ENCODE data around the gene TIMP2.
"Not testable (repeated sequence)": the region's sequence is repeated elsewhere in the genome, so short reads cannot be mapped to it uniquely, and the experiment has no call there.

Gene TIMP2

DNA sequence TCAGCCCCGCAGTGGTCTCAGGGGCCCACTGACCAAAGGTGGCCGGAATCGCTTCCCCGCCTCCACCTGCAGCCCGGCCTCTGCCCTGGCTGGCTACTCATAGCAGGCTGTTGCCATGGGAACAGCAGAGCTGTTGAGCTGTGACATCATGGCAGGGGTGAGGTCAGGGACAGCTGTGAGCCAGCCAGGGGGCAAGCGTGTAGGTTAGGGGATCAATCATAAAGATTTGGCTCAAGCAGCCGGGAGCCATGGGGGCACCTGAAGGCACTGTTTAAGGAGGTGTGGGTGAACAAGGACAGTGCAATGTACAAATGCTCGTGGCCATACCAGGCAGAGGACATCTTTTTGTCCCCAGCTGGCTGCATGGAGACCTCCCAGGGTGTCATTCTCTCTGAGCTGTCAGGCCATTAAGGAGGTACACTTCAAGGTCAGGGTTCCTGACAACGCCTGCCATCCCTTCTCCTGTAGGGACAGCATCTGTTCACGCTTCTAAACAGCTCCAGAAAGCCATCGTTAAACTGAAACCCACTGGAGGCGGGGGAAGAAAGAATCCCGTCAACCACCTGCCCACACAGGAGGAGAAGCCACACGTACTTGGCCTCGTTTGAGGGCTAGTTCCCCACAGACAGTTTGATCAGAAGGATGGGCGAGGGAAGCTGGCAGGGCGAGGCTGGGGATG is 21.9 kb downstream of the TIMP2 start, which contains the start of gene CEP295NL:
CEP295NL (minus strand) TSS at position 101 of the 679 bp plus-strand sequence. CDS start 1,373 bp downstream, outside the sequence.
- DNase-seq = no peak

DNA sequence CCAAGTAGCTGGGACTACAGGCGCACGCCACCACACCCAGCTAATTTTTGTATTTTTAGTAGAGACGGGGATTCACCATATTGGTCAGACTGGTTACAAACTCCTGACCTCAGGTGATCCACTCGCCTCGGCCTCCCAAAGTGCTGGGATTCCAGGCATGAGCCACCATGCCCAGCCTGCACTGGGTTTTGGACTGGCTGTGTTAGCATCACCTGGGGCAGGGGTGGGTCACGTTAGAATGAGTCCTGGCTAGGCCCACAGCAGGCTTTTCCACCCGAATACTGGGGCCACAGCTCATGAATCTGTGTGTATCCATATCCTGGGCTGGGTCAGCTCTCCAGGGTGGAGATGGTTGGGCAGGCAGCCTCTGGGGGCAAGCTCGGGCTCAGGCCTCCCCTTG is 23.0 kb downstream of the TIMP2 start:
- DNase-seq = not testable (repeated sequence)

GRCh38 chr17:78901806-78902205 is 23.4 kb downstream of the TIMP2 start:
- DNase-seq = no peak

DNA sequence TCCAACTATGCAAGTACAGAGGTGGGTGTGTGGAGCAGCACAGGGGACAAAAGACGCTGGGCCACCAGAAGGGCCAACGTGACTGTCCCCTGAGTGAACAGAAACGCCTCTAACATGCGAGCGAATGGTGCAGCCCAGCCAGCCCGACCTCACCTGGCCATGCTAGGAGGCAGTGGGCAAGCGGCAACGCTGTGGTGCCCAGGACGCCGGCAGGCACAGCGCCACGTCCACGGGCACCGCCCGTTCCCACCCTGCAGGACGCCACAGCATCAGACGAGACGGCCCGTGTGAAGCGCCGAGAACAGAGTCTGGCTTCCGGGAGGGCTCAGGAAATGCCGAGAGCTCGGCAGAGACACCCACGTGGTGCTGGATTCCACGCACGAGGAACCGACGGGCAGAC is 24.4 kb downstream of the TIMP2 start:
- no peak for DNase-seq

DNA sequence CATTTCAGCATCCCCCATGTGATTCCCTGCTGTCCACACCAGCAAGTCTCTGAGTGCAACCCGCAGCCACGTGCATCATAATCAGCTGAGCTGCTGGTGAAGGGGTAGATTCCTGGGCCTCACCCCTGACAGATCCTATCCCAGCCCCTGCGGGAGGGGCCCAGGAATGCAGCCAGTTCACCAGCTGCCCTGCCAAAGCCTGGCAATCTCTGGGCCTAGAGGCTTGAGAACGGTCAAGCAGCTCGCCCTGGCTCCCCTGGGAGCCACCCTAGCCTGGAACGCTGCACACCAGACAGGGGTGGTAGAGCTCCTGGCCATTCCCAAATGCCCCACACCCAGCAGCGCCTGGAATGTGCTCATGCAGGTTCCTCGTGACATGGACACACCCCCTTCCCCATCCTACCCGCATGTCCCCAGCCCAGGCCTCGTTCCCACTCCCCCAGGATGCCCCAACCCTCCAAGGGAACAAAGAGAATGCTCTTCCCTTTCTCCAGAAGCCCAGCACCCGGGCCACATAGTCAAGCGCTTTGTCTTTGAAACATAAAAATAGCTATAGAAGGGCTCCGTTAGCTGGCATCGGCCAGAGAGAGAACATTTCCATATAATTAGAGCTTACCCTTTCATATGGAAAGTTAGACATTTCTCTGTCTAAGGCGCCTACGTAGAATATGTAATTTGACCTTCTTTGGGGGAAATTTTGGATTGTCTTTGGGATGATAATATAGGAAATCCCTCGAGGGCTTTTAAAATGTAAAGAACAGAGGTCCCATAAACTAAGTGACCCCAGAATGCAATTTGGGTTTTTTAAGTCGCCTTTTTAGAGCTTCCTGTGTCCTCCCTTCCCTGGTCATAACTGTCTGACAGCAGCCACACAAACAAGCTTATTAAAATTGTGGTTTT is 25.6 kb downstream of the TIMP2 start:
- no peak for DNase-seq

DNA sequence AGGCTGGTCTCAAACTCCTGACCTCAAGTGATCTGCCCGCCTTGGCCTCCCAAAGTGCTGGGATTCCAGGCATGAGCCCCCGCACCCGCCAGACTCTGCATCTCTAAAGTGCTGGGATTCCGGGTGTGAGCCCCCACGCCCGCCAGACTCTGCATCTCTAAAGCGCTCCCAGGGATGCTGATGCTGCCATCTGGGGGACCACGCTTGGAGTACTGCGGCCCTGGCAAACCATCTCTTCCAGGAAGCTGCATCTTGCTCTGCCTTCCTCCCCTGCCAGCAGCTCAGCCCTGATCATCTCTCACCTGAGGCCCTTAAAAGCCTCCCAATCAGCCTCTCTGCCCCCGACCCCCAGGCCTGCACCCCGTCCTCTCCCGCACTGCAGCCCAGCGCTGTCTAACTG is 26.2 kb downstream of the TIMP2 start:
- DNase-seq = no peak

GRCh38 chr17:78898075-78898836 is 26.9 kb downstream of the TIMP2 start:
- DNase-seq = no peak

GRCh38 chr17:78897664-78898047 is 27.5 kb downstream of the TIMP2 start:
- DNase-seq = no peak

- no peak for DNase-seq
Measured at GRCh38 chr17:78896834-78897663, 28.1 kb downstream of the TIMP2 start.

DNA sequence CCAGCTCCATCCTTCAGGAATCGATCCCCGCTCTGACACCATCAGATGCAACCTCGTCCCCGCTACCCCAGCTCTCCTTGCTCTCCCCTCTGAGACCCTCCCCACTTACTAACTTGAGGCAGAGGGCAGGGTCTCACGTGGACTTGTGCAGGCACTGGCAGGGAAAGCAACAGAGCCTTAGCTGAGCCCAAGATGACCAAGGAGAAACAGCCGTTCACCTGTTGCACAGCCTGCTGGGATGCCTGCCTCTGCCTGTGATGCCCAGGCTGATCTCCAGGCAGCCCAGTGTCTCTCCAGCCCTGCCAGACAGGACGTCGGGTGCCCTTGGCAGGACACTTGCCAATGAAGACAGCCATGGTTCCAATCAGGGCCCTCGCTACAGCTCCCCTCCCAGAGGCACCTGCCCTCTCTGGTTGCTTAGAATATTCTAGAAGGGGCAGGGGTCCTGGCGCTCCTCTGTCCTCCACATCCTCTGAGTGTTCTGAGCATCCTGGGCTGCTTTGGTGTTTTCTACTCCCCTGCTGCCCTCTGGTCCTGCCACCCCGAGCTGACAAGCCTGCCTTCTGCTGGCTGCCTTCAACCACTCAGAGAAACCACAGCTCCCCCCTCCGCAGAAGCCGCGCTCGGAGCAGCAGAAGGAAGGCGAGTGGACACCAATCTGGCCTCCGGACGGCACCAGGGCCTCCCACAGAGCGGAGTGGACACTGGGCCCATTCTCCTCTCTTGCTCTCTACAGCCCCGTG is 28.9 kb downstream of the TIMP2 start:
- DNase-seq = no peak

DNA sequence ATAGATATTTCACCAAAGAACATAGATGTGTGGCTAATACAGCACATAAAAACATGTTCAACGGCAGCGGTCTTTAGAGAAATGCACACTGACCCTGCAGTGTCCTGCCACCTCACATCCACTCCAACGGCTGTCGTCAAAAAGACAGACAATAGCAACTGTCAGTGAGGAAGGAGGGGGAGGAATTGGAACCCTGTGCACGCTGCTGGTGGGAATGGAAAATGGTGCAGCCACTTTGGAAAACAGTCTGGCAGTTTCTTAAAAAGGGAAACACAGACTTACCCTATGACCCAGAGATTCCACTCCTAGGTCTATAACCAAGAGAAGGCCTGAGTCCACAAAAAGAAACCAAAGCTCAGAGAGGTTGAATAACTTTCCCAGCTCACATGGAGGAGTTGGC is 29.9 kb downstream of the TIMP2 start:
- no peak for DNase-seq

- no peak for DNase-seq
Measured at GRCh38 chr17:78893684-78894083, 31.5 kb downstream of the TIMP2 start.

DNA sequence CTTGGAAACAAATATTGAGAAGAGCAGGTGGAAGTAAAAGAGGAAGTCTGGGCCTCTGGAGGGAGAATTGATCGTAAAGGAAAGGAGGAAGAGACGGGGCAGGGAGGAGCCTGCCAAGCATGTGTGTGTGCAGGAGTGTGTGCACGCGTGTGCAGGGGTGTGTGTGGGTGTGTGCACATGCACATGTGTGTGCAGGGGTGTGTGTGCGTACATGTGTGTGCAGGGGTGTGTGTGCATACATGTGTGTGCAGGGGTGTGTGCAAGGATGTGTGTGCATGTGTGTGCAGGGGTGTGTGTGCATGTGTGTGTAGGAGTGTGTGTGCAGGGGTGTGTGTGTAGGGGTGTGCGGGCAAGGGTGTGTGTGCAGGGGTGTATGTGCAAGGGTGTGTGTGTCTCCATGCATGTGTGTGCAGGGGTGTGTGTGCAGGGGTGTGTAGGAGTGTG is 32.2 kb downstream of the TIMP2 start:
- DNase-seq = no peak

- DNase-seq = no peak
Measured at GRCh38 chr17:78892520-78892919, 32.7 kb downstream of the TIMP2 start.

- no peak for DNase-seq
Measured at GRCh38 chr17:78892062-78892456, 33.1 kb downstream of the TIMP2 start.

- no peak for DNase-seq
Measured at GRCh38 chr17:78891406-78892061, 33.7 kb downstream of the TIMP2 start.

- no peak for DNase-seq
Measured at GRCh38 chr17:78890498-78890897, 34.7 kb downstream of the TIMP2 start.

GRCh38 chr17:78890096-78890495 is 35.1 kb downstream of the TIMP2 start:
- DNase-seq = not testable (repeated sequence)

GRCh38 chr17:78889531-78889930 is 35.7 kb downstream of the TIMP2 start:
- no peak for DNase-seq

GRCh38 chr17:78888941-78889518 is 36.2 kb downstream of the TIMP2 start:
- DNase-seq = no peak

- DNase-seq = no peak
Measured at GRCh38 chr17:78886954-78887353, 38.2 kb downstream of the TIMP2 start.

All from NCI-H1436 (cell line).